GM12878 (cell line): Measurements from ENCODE around the gene DCBLD2.

Experiments used
- CTCF ChIP-seq, 3 experiments: IDR thresholded peaks in 2 of 3; conservative IDR thresholded peaks in 1 of 3; 2 replicates each; pipeline ENCODE4 v1.5.1; 2011; ENCODE audit warnings: low read depth in 3 of 3, low read length in 3 of 3, mild to moderate bottlenecking in 3 of 3, control low read depth in 2 of 3, moderate library complexity in 2 of 3, inconsistent platforms in 1 of 3, mixed read lengths in 1 of 3; ENCODE audit not compliant: control insufficient read depth in 2 of 3, insufficient read depth in 1 of 3; ENCODE audit errors: extremely low read depth in 1 of 3
- HDGF ChIP-seq: fragments of 450-650 bp; IDR thresholded peaks from 2 replicates; pipeline ENCODE4 v1.6.1; 2016; ENCODE audit warnings: antibody characterized with exemption
- IKZF1 ChIP-seq: fragments of 450-650 bp; conservative IDR thresholded peaks from 2 replicates; pipeline ENCODE4 v1.6.1; 2017; ENCODE audit warnings: antibody characterized with exemption, mild to moderate bottlenecking
- MAX ChIP-seq: IDR thresholded peaks from 2 replicates; pipeline ENCODE4 v1.6.1; 2012; ENCODE audit warnings: low read depth, low read length, improper control_type of control experiment
- MEF2A ChIP-seq: IDR thresholded peaks from 2 replicates; pipeline ENCODE4 v1.6.1; 2011; ENCODE audit warnings: low read depth, mild to moderate bottlenecking, low read length, moderate library complexity; ENCODE audit not compliant: insufficient read depth
- RCOR1 ChIP-seq: conservative IDR thresholded peaks from 2 replicates; pipeline ENCODE4 v1.6.1; 2012; ENCODE audit warnings: low read depth, low read length, improper control_type of control experiment

- TF ChIP-seq MAX, result no peak
- TF ChIP-seq MEF2A, result no peak
- TF ChIP-seq CTCF (IDR thresholded peaks at IDR 0.05 in 2 of 3, conservative IDR thresholded peaks at IDR 0.05 in 1 of 3; ENCODE audit: control insufficient read depth in 2 of 3, extremely low read depth in 1 of 3, insufficient read depth in 1 of 3, low read depth in 3 of 3, low read length in 3 of 3), result no peak
- TF ChIP-seq HDGF, result no peak
- no peak for TF ChIP-seq RCOR1
- no peak for TF ChIP-seq IKZF1
Measured at GRCh38 chr3:98885851-98886250, 15.6 kb downstream of the DCBLD2 start.
